Measurements from ENCODE around the gene SLAMF8.

DNA sequence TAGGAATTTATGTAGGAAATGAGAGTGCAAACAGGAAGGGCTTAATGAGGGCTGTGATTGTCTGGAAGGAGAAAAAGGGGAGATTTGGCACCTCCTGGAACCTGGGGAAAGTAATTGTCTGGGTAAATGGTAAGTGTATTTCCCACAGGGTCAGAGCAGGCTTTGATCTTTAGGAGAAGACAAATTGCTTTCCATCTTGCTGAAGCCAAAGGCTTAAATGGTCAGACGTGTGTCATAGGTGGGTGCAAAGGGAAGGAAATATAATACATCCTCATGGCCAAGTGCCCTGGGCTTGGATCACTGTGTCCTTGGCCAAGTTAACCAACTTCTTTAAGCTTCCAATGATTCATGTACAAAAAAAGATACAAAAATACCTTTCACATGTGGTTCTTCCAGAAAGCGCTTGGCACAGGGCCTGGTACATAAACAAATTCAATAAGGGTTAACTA is 47.2 kb upstream of the SLAMF8 start:
- TF ChIP-seq, protein P1, sequence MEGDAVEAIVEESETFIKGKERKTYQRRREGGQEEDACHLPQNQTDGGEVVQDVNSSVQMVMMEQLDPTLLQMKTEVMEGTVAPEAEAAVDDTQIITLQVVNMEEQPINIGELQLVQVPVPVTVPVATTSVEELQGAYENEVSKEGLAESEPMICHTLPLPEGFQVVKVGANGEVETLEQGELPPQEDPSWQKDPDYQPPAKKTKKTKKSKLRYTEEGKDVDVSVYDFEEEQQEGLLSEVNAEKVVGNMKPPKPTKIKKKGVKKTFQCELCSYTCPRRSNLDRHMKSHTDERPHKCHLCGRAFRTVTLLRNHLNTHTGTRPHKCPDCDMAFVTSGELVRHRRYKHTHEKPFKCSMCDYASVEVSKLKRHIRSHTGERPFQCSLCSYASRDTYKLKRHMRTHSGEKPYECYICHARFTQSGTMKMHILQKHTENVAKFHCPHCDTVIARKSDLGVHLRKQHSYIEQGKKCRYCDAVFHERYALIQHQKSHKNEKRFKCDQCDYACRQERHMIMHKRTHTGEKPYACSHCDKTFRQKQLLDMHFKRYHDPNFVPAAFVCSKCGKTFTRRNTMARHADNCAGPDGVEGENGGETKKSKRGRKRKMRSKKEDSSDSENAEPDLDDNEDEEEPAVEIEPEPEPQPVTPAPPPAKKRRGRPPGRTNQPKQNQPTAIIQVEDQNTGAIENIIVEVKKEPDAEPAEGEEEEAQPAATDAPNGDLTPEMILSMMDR (IDR thresholded peaks at IDR 0.05), result no peak
- TF ChIP-seq POLR2A (IDR thresholded peaks at IDR 0.05), result no peak

Data from esophagus squamous epithelium (tissue), 4 donors.